Pons (tissue), 1 donor: ENCODE data around the gene PLSCR5.

Source experiments
- DNase-seq: peaks from one replicate; pipeline ENCODE4 v3.0.0-alpha.2; 2016; ENCODE audit warnings: low spot score

PLSCR5 gene

GRCh38 chr3:146605106-146605505, at the start of gene PLSCR5:
Gene PLSCR5, minus strand, starts transcription at chr3:146605346. Its CDS starts 134 bp downstream, at chr3:146605212.
- DNase-seq: no peak

GRCh38 chr3:146653978-146654377, 48.8 kb upstream of the PLSCR5 start:
- no peak for DNase-seq

- DNase-seq: no peak
Measured at GRCh38 chr3:146650691-146651442, 45.7 kb upstream of the PLSCR5 start.

GRCh38 chr3:146646261-146646660, 41.1 kb upstream of the PLSCR5 start:
- DNase-seq: no peak

- DNase-seq: peak; percentile 51
Measured at GRCh38 chr3:146640955-146641867, 36.1 kb upstream of the PLSCR5 start.

- DNase-seq: no peak
Measured at GRCh38 chr3:146640361-146640760, 35.2 kb upstream of the PLSCR5 start.

- no peak for DNase-seq
Measured at GRCh38 chr3:146638718-146639117, 33.6 kb upstream of the PLSCR5 start.

GRCh38 chr3:146637871-146638270, 32.7 kb upstream of the PLSCR5 start:
- DNase-seq: no peak

- no peak for DNase-seq
Measured at GRCh38 chr3:146636881-146637280, 31.7 kb upstream of the PLSCR5 start.

GRCh38 chr3:146634346-146634745, 29.2 kb upstream of the PLSCR5 start:
- DNase-seq: no peak

GRCh38 chr3:146628671-146629070, 23.5 kb upstream of the PLSCR5 start:
- DNase-seq: no peak

GRCh38 chr3:146626403-146627122, 21.4 kb upstream of the PLSCR5 start:
- DNase-seq: no peak

- DNase-seq: peak; percentile 23
Measured at GRCh38 chr3:146625186-146625775, 20.1 kb upstream of the PLSCR5 start.

GRCh38 chr3:146621723-146622122, 16.6 kb upstream of the PLSCR5 start:
- no peak for DNase-seq

GRCh38 chr3:146612015-146612414, 6.9 kb upstream of the PLSCR5 start:
- no peak for DNase-seq

- DNase-seq: no peak
Measured at GRCh38 chr3:146611096-146611495, 6.0 kb upstream of the PLSCR5 start.

GRCh38 chr3:146598535-146598934, 6.6 kb downstream of the PLSCR5 start:
- no peak for DNase-seq

- DNase-seq: no peak
Measured at GRCh38 chr3:146594843-146595482, 10.2 kb downstream of the PLSCR5 start.

GRCh38 chr3:146593776-146594175, 11.4 kb downstream of the PLSCR5 start:
- no peak for DNase-seq

GRCh38 chr3:146590521-146590920, 14.6 kb downstream of the PLSCR5 start:
- no peak for DNase-seq

- peak; percentile 68 for DNase-seq
Measured at GRCh38 chr3:146589899-146590508, 15.1 kb downstream of the PLSCR5 start.
